Stimulated activated naive CD8-positive, alpha-beta T cell treated with anti-CD3 and anti-CD28 coated beads, Interleukin-15, Interleukin-2, amounts not matched to agents 100 ng/mL and 50 ng/mL, for 24 hours (primary cell): ENCODE results near the gene AGFG1.
"Not testable (repeated sequence)": the region's sequence is repeated elsewhere in the genome, so short reads cannot be mapped to it uniquely, and the experiment has no call there.

Source experiments
- H3K27ac Mint-ChIP-seq: one replicate; pipeline ENCODE4 v1.8.0; 2021; ENCODE audit warnings: mild to moderate bottlenecking, mixed read lengths
- H3K27me3 Mint-ChIP-seq: one replicate; pipeline ENCODE4 v1.8.0; 2021; ENCODE audit warnings: mixed read lengths
- H3K36me3 Mint-ChIP-seq: one replicate; pipeline ENCODE4 v1.8.0; 2021; ENCODE audit warnings: low read depth, mixed read lengths
- H3K4me1 Mint-ChIP-seq: one replicate; pipeline ENCODE4 v1.8.0; 2021; ENCODE audit warnings: low read depth, mixed read lengths
- H3K4me3 Mint-ChIP-seq: one replicate; pipeline ENCODE4 v1.8.0; 2021; ENCODE audit warnings: mild to moderate bottlenecking, mixed read lengths
- H3K9me3 Mint-ChIP-seq: one replicate; pipeline ENCODE4 v1.8.0; 2021; ENCODE audit warnings: mixed read lengths

The AGFG1 gene

GRCh38 chr2:227570615-227571014 is 98.7 kb downstream of the AGFG1 start:
- no peak overlapping the region for H3K27ac Mint-ChIP-seq
- no peaks in the 10 kb centered on the region for H3K27me3 Mint-ChIP-seq
- no peaks in the 10 kb centered on the region for H3K9me3 Mint-ChIP-seq
- peaks cover 4% of the 10 kb centered on the region for H3K36me3 Mint-ChIP-seq
- no peaks in the 10 kb centered on the region for H3K4me1 Mint-ChIP-seq
- no peak overlapping the region for H3K4me3 Mint-ChIP-seq

- H3K4me1 Mint-ChIP-seq: no peaks in the 10 kb centered on the region
These were observed 104.2 kb downstream of the AGFG1 start for GRCh38 chr2:227576110-227576509.

DNA sequence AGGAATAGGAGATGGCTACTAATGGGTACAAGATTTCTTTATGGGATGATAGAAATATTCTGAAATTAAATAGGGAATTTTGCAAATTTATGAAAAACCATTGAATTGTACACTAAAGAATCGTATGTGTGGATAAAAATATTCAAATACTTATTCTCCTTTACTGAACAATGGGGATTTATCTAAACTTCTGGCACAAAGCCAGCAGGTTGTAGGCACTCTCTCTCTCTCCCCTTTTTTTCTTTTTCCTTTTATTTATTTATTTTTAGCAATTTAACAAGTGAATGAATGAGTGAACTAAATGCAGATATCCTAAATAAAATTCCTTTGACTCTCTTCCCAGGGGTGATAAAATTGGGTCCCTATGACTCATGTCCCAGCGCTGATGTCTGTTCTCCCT is 104.9 kb downstream of the AGFG1 start:
- no peak overlapping the region for H3K27ac Mint-ChIP-seq

More at GRCh38 chr2:227576110-227576509, 104.2 kb downstream of the AGFG1 start:
- Mint-ChIP-seq H3K36me3 (no peaks in the 10 kb centered on the region), H3K27ac (no peak overlapping the region), H3K4me3 (no peak overlapping the region), H3K27me3 (peaks cover 21% of the 10 kb centered on the region), H3K9me3 (no peaks in the 10 kb centered on the region)

GRCh38 chr2:227577555-227577954 is 105.6 kb downstream of the AGFG1 start:
- peaks cover 3% of the 10 kb centered on the region for H3K36me3 Mint-ChIP-seq
- peaks cover 32% of the 10 kb centered on the region for H3K27me3 Mint-ChIP-seq
- H3K9me3 Mint-ChIP-seq: peaks cover 6% of the 10 kb centered on the region
- no peak overlapping the region for H3K4me3 Mint-ChIP-seq
- H3K4me1 Mint-ChIP-seq: no peaks in the 10 kb centered on the region
- no peak overlapping the region for H3K27ac Mint-ChIP-seq

More for the DNA sequence above, 104.9 kb downstream of the AGFG1 start:
- H3K4me1 Mint-ChIP-seq: no peaks in the 10 kb centered on the region
- no peak overlapping the region for H3K4me3 Mint-ChIP-seq
- H3K36me3 Mint-ChIP-seq: no peaks in the 10 kb centered on the region
- H3K27me3 Mint-ChIP-seq: peaks cover 25% of the 10 kb centered on the region
- H3K9me3 Mint-ChIP-seq: no peaks in the 10 kb centered on the region

DNA sequence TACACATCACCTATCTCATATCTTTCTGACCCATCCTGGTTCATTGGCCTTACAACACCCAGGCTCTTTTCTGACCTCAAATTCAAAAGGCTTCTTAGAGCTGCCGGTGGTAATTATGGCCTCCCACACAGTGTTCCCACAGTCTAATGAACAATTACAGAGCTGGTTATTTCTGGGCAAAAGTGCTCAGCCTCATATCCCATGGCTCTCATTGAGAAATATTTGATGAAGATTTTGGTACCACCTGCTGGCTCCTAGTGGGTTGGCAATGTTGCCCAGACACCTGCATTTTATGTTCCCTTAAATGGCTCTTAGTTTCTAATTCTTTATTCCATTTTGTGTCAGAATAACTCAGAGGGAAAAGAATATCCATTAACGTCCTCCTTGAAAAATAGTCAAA is 106.7 kb downstream of the AGFG1 start:
- H3K36me3 Mint-ChIP-seq: peaks cover 5% of the 10 kb centered on the region
- peaks cover 10% of the 10 kb centered on the region for H3K9me3 Mint-ChIP-seq
- peaks cover 37% of the 10 kb centered on the region for H3K27me3 Mint-ChIP-seq
- H3K4me1 Mint-ChIP-seq: no peaks in the 10 kb centered on the region
- no peak overlapping the region for H3K4me3 Mint-ChIP-seq
- H3K27ac Mint-ChIP-seq: no peak overlapping the region

DNA sequence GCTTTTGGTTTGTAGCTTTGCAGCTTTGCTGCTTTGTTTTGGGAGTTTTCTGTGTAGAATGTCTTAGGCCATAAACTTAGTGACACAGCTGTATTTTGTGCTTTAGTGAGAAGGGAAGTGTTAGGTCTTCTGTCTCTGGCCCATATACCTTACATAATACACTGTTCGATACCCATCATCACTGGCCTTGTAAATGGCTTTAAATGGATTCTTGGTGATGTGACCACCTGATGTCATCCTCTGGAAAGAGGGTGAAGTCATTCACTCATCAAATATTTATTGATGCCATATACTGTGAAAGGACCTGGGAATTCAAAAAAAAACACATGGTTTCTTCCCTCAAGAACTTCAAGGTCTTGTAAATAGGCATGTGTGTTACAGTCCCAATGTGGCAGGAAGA is 107.8 kb downstream of the AGFG1 start:
- H3K27me3 Mint-ChIP-seq: peaks cover 44% of the 10 kb centered on the region
- H3K36me3 Mint-ChIP-seq: peaks cover 5% of the 10 kb centered on the region
- H3K9me3 Mint-ChIP-seq: peaks cover 10% of the 10 kb centered on the region
- no peak overlapping the region for H3K27ac Mint-ChIP-seq
- H3K4me1 Mint-ChIP-seq: no peaks in the 10 kb centered on the region
- H3K4me3 Mint-ChIP-seq: no peak overlapping the region

DNA sequence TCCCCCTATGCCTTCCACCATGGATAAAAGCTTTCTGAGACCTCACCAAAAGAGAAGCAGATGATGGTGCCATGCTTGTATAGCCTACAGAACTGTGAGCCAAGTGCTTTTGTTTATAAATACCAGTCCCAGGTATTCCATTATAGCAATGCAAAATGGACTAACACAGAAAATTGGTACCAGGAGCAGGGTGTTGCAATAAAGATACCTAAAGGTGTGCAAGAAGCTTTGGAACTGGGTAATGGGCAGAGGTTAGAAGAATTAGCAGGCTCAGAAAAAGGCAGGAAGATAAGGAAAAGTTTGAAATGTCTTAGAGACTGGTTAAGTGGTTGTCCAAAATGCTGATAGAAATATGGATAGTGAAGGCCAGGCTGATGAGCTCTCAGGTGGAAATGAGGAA is 110.4 kb downstream of the AGFG1 start:
- H3K27ac Mint-ChIP-seq: no peak overlapping the region
- H3K36me3 Mint-ChIP-seq: peaks cover 5% of the 10 kb centered on the region
- peaks cover 10% of the 10 kb centered on the region for H3K9me3 Mint-ChIP-seq
- no peak overlapping the region for H3K4me3 Mint-ChIP-seq
- H3K27me3 Mint-ChIP-seq: peaks cover 48% of the 10 kb centered on the region
- H3K4me1 Mint-ChIP-seq: no peaks in the 10 kb centered on the region

DNA sequence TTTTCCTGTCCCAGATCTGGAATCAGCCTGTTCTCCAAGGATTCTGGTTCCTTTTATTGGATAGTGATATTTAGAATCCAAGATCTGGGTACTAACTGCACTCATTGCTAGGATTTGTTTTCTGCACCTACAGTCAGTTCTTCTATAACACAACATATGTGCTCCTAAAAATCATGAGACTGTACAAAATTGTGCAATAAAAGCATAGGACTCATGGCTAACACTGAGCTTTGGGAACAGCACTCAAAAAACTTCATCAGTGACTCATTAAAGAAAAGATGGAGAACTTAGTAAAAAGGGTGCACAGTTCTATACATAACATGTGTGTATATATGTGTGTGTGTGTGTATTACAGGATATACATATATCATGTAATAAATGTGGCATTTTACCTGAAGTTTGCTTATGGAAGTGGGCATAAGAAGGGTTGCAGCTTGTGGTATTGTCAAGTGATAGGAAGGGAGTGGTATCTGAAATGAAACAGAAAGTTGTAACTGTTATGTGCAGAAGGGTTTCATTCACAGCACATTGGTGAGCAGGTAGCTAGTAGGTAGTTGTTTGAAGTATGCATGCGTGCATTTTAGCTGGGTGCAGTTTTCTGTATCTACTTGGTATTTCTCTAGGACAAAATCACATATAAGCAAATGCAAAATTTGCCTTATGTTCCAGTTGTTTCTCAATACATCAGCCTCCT is 120.9 kb downstream of the AGFG1 start:
- Mint-ChIP-seq H3K36me3 (no peaks in the 10 kb centered on the region), H3K4me3 (no peak overlapping the region), H3K9me3 (no peaks in the 10 kb centered on the region), H3K27ac (no peak overlapping the region), H3K4me1 (no peaks in the 10 kb centered on the region), H3K27me3 (peaks cover 49% of the 10 kb centered on the region)

GRCh38 chr2:227595797-227596196 is 123.8 kb downstream of the AGFG1 start:
- Mint-ChIP-seq H3K9me3 (no peaks in the 10 kb centered on the region), H3K4me1 (no peaks in the 10 kb centered on the region), H3K27ac (no peak overlapping the region), H3K27me3 (peaks cover 44% of the 10 kb centered on the region), H3K4me3 (no peak overlapping the region), H3K36me3 (no peaks in the 10 kb centered on the region)

GRCh38 chr2:227597036-227597435 is 125.1 kb downstream of the AGFG1 start:
- H3K27ac Mint-ChIP-seq: no peak overlapping the region

GRCh38 chr2:227597998-227598397 is 126.0 kb downstream of the AGFG1 start:
- no peaks in the 10 kb centered on the region for H3K4me1 Mint-ChIP-seq
- no peaks in the 10 kb centered on the region for H3K9me3 Mint-ChIP-seq
- no peaks in the 10 kb centered on the region for H3K36me3 Mint-ChIP-seq
- H3K4me3 Mint-ChIP-seq: no peak overlapping the region
- peaks cover 46% of the 10 kb centered on the region for H3K27me3 Mint-ChIP-seq
- H3K27ac Mint-ChIP-seq: no peak overlapping the region

More at GRCh38 chr2:227597036-227597435, 125.1 kb downstream of the AGFG1 start:
- H3K4me1 Mint-ChIP-seq: no peaks in the 10 kb centered on the region
- H3K27me3 Mint-ChIP-seq: peaks cover 48% of the 10 kb centered on the region
- H3K4me3 Mint-ChIP-seq: no peak overlapping the region
- no peaks in the 10 kb centered on the region for H3K9me3 Mint-ChIP-seq
- no peaks in the 10 kb centered on the region for H3K36me3 Mint-ChIP-seq

- not testable (repeated sequence) for H3K4me1 Mint-ChIP-seq, H3K36me3 Mint-ChIP-seq, H3K9me3 Mint-ChIP-seq, H3K27ac Mint-ChIP-seq, H3K4me3 Mint-ChIP-seq
- peaks cover 36% of the 10 kb centered on the region for H3K27me3 Mint-ChIP-seq
These were observed 127.0 kb downstream of the AGFG1 start, which contains the start of gene SCYGR2 for GRCh38 chr2:227598835-227599503. Gene SCYGR2, plus strand, starts transcription at chr2:227598893. Its CDS starts 0 bp downstream, at chr2:227598893.

DNA sequence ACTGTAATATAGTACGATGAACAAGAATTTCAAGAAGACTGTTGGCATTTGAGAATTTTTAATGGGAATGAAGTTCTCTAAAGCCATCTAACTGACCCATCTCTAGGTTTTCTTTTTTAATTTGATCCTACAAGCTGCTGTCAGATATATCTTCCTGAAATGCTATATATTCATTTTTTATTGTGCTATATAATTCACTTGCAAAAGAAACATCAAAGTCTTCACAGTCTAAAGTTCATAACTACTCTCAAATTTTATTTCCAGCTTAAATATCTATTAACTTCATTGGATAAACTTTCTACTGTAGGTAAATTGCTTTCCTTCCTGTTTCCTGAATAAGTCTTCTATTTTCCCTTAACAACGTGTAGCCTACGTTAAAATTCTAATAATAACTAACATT is 130.4 kb downstream of the AGFG1 start:
- no peaks in the 10 kb centered on the region for H3K4me1 Mint-ChIP-seq
- no peak overlapping the region for H3K4me3 Mint-ChIP-seq
- H3K27ac Mint-ChIP-seq: no peak overlapping the region
- H3K9me3 Mint-ChIP-seq: no peaks in the 10 kb centered on the region
- H3K36me3 Mint-ChIP-seq: no peaks in the 10 kb centered on the region
- H3K27me3 Mint-ChIP-seq: peaks cover 35% of the 10 kb centered on the region

DNA sequence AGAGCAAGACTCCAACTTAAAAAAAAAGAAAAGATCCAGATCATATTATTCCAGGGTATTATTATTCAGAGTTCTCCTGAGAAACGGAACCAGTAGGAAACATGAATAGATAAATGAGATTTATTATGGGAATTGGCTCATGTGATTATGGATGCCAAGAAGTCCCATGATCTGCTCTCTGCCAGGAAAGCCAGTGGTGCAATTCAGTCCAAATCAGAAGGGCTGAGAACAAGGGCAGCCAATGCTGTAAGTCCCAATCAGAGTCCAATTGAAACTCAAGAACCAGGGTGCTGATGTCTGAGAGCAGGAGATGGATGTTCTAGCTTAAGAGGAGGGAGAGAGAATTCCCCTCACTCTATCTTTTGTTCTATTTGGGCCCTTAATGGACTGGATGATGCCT is 134.5 kb downstream of the AGFG1 start:
- Mint-ChIP-seq H3K27ac (no peak overlapping the region), H3K27me3 (peaks cover 41% of the 10 kb centered on the region), H3K4me3 (no peak overlapping the region), H3K4me1 (peaks cover 8% of the 10 kb centered on the region), H3K9me3 (no peaks in the 10 kb centered on the region), H3K36me3 (no peaks in the 10 kb centered on the region)

DNA sequence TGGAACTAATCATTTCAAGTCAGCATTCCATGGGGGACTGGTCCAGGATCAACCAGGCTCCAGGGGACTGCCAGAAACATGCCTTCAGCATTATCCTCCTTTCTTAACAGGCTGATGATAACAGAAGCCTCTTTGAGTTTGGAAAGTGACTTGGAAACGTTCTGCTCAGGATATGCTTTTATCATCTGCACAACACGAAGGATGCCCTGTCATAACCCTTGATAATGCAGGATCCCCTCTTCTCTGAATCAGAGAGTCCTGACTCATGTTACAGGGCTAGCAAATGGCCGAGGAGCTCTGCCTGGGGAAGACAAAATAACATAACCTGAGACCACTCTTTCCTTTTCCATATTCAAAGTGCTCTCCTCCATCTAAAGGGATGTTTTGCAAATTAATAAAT is 136.0 kb downstream of the AGFG1 start:
- H3K4me3 Mint-ChIP-seq: no peak overlapping the region
- peaks cover 8% of the 10 kb centered on the region for H3K4me1 Mint-ChIP-seq
- H3K27me3 Mint-ChIP-seq: peaks cover 42% of the 10 kb centered on the region
- H3K36me3 Mint-ChIP-seq: no peaks in the 10 kb centered on the region
- H3K9me3 Mint-ChIP-seq: no peaks in the 10 kb centered on the region
- no peak overlapping the region for H3K27ac Mint-ChIP-seq
